ENCODE measurements around the gene FAM9A. TPM values are rescaled to one million over a fixed set of nuclear protein-coding genes. Genes with fewer than 3 reads are reported as not detected.
"Not testable (repeated sequence)": the region's sequence is repeated elsewhere in the genome, so short reads cannot be mapped to it uniquely, and the experiment has no call there.

FAM9A gene
- total RNA-seq, 3 donors from 2014 or later: not detected

DNA sequence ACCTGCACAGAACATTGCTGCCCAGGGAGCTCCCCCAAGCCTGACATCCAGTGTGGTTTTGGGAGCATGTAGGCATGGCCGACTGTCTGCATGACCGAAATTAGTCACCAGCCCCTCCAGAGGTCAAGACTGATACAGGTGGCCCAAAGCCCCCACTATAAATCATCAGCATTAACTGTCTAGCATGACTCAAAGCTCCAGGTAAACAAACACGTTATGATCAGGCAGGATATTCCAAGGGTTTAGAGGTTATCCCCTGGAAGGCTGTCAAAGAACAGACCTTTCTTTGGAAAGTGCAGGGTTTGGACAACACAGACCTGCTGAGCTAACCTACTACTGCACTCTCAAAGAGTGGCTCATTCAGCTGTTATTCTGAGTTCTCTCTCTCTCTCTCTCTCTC is 2.1 kb upstream of the FAM9A start:
- Histone ChIP-seq H3K4me1 (ENCODE audit: low read depth) (no peaks in the 10 kb centered on the region), H3K9me3 (no peaks in the 10 kb centered on the region), H3K36me3 (ENCODE audit: low read depth) (no peaks in the 10 kb centered on the region), H3K4me3 (no peak overlapping the region)
- intact Hi-C loops (cut with DNase I, micrococcal nuclease): no loop called here
- DNase-seq: no peak
- TF ChIP-seq, protein P1, sequence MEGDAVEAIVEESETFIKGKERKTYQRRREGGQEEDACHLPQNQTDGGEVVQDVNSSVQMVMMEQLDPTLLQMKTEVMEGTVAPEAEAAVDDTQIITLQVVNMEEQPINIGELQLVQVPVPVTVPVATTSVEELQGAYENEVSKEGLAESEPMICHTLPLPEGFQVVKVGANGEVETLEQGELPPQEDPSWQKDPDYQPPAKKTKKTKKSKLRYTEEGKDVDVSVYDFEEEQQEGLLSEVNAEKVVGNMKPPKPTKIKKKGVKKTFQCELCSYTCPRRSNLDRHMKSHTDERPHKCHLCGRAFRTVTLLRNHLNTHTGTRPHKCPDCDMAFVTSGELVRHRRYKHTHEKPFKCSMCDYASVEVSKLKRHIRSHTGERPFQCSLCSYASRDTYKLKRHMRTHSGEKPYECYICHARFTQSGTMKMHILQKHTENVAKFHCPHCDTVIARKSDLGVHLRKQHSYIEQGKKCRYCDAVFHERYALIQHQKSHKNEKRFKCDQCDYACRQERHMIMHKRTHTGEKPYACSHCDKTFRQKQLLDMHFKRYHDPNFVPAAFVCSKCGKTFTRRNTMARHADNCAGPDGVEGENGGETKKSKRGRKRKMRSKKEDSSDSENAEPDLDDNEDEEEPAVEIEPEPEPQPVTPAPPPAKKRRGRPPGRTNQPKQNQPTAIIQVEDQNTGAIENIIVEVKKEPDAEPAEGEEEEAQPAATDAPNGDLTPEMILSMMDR (IDR thresholded peaks at IDR 0.05): no peak
- ATAC-seq: no peak

DNA sequence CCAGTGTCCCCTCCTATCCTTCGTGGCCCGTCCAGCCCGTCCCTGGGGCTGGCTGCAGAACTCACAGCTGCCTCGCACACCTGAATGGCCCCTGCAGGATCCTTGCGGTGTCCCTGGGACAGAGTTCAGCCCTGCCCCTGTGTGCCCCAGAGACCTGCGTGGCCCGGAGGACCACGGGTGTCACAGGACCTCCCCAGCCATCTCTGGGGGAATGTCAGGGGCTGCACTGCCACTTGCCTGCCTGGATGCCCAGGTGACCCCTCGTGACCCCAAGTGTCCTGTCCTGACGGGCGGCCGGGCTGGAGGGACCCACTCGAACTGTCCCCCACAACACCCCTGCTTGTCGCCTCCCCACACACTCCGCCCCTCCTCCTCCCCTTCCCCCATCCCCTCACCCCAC is 832 bp downstream of the FAM9A start:
- H3K4me3 ChIP-seq; H3K9me3 ChIP-seq; H3K4me1 ChIP-seq (ENCODE audit: low read depth); H3K36me3 ChIP-seq (ENCODE audit: low read depth); DNase-seq; ATAC-seq; intact Hi-C loops (cut with DNase I, micrococcal nuclease): not testable (repeated sequence)

DNA sequence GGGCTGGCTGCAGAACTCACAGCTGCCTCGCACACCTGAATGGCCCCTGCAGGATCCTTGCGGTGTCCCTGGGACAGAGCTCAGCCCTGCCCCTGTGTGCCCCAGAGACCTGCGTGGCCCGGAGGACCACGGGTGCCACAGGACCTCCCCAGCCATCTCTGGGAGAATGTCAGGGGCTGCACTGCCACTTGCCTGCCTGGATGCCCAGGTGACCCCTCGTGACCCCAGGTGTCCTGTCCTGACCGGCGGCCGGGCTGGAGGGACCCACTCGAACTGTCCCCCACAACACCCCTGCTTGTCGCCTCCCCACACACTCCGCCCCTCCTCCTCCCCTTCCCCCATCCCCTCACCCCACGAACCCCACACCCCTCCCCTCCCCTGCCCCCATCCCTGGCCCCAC is 1.9 kb downstream of the FAM9A start:
- H3K9me3 ChIP-seq; ATAC-seq; H3K36me3 ChIP-seq (ENCODE audit: low read depth); DNase-seq; intact Hi-C loops (cut with DNase I, micrococcal nuclease); H3K4me1 ChIP-seq (ENCODE audit: low read depth); H3K4me3 ChIP-seq: not testable (repeated sequence)

DNA sequence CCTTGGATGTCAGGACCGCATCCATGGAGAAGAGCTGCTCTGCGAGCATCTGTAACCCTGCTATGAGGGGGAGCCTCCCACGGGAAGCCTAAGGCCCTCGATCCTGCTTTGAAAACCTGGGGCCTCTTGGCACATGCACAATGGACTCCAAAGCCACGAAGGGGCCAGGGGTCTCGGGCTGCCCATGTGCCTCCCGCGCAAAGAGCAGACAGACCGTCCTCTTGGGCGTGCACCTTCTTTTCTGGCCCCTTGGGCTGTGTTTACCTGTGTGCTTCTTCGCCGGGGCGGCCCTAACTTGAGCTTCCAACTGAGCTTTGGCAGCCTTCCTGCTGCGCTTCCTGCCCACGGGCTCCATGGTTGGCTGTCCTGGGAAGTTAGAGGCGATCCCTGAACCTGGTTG is 2.5 kb downstream of the FAM9A start:
- ATAC-seq; H3K9me3 ChIP-seq; H3K4me3 ChIP-seq; DNase-seq; H3K4me1 ChIP-seq (ENCODE audit: low read depth); H3K36me3 ChIP-seq (ENCODE audit: low read depth); intact Hi-C loops (cut with DNase I, micrococcal nuclease): not testable (repeated sequence)

DNA sequence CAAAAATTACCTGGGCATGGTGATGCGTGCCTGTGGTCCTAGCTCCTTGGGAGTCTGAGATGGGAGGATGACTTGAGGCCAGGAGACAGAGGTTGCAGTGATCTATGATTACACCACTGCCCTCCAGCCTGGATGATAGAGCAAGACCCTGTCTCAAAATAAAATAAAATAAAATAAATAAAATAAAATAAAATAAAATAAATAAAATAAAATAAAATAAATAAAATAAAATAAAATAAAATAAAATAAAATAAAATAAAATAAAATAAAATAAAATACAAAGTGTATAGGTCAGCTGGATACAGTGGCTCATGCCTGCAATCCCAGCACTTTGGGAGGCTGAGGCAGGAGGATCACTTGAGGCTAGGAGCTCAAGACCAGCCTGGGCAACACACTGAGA is 14.1 kb downstream of the FAM9A start:
- H3K9me3 ChIP-seq; H3K4me1 ChIP-seq (ENCODE audit: low read depth); ATAC-seq; intact Hi-C loops (cut with DNase I, micrococcal nuclease); H3K36me3 ChIP-seq (ENCODE audit: low read depth); DNase-seq; H3K4me3 ChIP-seq: not testable (repeated sequence)

DNA sequence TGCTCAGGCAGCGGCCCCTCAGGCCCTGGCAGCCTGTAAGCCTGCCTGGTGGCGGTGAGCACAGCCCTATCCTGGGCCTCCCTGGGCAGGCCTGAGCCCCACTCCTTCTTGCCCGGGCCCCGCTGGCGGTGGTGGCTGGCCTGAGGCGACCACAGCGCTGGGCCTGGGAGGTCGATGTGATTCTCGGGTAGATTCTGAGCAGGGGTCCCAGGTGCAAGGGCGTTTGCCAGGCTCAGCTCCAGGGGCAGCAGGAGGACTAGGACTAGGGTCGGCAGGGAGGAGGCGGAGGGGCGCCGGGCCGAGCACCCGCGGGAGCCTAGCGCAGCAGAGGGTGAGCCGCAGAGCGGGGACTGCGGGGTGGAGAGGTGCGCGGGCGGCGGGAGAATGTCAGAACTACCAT is 17.0 kb downstream of the FAM9A start:
- Histone ChIP-seq H3K9me3 (no peaks in the 10 kb centered on the region), H3K4me3 (no peak overlapping the region), H3K4me1 (ENCODE audit: low read depth) (no peaks in the 10 kb centered on the region), H3K36me3 (ENCODE audit: low read depth) (no peaks in the 10 kb centered on the region)
- DNase-seq (no peak), ATAC-seq (no peak)
- intact Hi-C loops (cut with DNase I, micrococcal nuclease): no loop called here
- TF ChIP-seq, protein P1 (IDR thresholded peaks at IDR 0.05): no peak

DNA sequence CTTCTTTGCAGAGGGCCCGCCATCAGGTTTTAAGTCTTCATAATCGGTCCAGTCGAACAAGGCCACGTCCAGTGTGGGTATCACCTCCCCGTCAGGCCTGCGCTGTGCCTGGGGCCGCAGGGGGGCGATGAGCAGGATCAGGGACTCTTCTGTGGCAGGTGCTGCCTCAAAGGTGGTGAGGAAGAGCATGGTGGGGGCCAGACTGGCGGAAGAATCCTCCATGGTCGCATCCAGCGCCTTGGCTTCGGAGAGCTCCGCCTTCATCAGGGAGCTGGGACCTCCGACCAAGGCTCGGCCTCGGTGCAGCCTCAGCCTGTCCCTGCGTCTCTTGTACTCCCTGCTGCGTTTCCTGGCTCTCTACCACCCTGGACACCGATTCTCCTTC is 17.5 kb downstream of the FAM9A start:
- ATAC-seq (no peak), DNase-seq (no peak)
- H3K9me3 ChIP-seq: no peaks in the 10 kb centered on the region
- intact Hi-C loops (cut with DNase I, micrococcal nuclease): no loop called here
- H3K4me1 ChIP-seq (ENCODE audit: low read depth): no peaks in the 10 kb centered on the region
- no peaks in the 10 kb centered on the region for H3K36me3 ChIP-seq (ENCODE audit: low read depth)
- TF ChIP-seq, protein P1 (IDR thresholded peaks at IDR 0.05): no peak
- no peak overlapping the region for H3K4me3 ChIP-seq

DNA sequence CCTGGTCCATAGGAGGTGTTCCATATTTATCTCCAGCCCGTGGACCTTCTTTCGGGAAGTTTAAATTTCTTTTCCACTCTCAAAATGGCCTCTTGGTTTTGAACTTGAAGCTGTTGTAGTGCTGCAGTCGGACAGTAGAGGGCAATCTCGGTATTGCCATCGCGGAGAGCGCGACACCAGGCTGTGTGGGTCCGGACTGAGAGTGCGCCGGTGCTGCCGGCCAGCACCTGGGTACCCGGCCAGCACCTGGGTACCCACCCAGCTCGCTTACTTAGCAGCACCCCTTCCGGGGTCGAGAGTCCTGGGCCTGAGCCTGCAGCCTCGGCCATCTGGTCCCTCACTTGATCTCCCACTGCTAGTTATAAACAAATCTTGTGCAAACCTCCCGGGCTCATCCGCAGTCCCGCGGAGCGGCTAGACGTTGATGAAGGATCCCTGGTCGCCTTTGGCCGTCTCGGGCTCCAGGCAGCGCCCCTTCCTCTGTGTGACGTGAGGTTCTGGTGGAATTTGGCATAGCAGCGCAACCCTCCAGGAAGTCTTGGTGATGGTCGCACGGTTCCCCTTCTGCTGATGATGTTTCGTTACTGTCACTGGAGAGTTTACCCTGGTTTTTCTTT is 18.0 kb downstream of the FAM9A start:
- Histone ChIP-seq H3K4me1 (ENCODE audit: low read depth) (no peaks in the 10 kb centered on the region), H3K36me3 (ENCODE audit: low read depth) (no peaks in the 10 kb centered on the region), H3K9me3 (no peaks in the 10 kb centered on the region), H3K4me3 (no peak overlapping the region)
- TF ChIP-seq, protein P1 (IDR thresholded peaks at IDR 0.05): peak; percentile 18
- intact Hi-C loops (cut with DNase I, micrococcal nuclease): no loop called here
- ATAC-seq (no peak), DNase-seq (peak in 1 of 3 donors; percentile 28)
